PC-9 (cell line): Measurements from ENCODE around the gene SHANK3. TPM values are rescaled to one million over a fixed set of nuclear protein-coding genes. Genes with fewer than 3 reads are reported as not detected.

Experiments used
- BruUV-seq: library from RNA; stranded (reverse); fragments of 400-500 nt; replicated peaks from 2 replicates; lab custom pipeline; 2021; lab: Mats Ljungman, UMichigan
- CTCF ChIA-PET: fragments of 300-600 bp; sonication (Branson Sonifier 250); formaldehyde crosslinking; loops from one replicate; lab custom pipeline; 2022; ENCODE audit warnings: antibody characterized with exemption; lab: Charles Lee
- POLR2A ChIA-PET: fragments of 300-600 bp; sonication (Branson Sonifier 250); formaldehyde crosslinking; loops from one replicate; lab custom pipeline; 2022; ENCODE audit warnings: antibody characterized with exemption; ENCODE audit not compliant: unreplicated experiment; lab: Charles Lee
- DNase-seq, 2 experiments: peaks; one replicate each; pipeline versions ENCODE4 v3.0.0 to v3.0.0-alpha.2; 2015 to 2022; ENCODE audit warnings: mixed read lengths in 1 of 2
- H2AFZ ChIP-seq: fragments of 200-600 bp; sonication (generic); 2 replicates; pipeline ENCODE4 v1.8.1; 2017; ENCODE audit warnings: antibody characterized with exemption
- H3F3A ChIP-seq: fragments of 200-600 bp; sonication (generic); 2 replicates; pipeline ENCODE4 v1.8.1; 2017; ENCODE audit warnings: antibody characterized with exemption, mild to moderate bottlenecking, low read depth; ENCODE audit not compliant: insufficient read depth
- H3K27ac ChIP-seq: fragments of 200-600 bp; sonication (generic); 2 replicates; pipeline ENCODE4 v1.6.1; 2016; ENCODE audit warnings: mixed run types
- H3K27me3 ChIP-seq: fragments of 200-600 bp; sonication (generic); 2 replicates; pipeline ENCODE4 v1.6.1; 2016; ENCODE audit warnings: low read depth, mixed run types; ENCODE audit not compliant: insufficient read depth
- H3K36me3 ChIP-seq: fragments of 200-600 bp; sonication (generic); 2 replicates; pipeline ENCODE4 v1.6.1; 2016; ENCODE audit warnings: low read depth, mixed run types
- H3K4me1 ChIP-seq: fragments of 200-600 bp; sonication (generic); replicated peaks from 2 replicates; pipeline ENCODE4 v1.6.1; 2016; ENCODE audit warnings: mixed run types; ENCODE audit not compliant: insufficient read depth
- H3K4me2 ChIP-seq: fragments of 200-600 bp; sonication (generic); 2 replicates; pipeline ENCODE4 v1.6.1; 2017; ENCODE audit warnings: mixed run types
- H3K4me3 ChIP-seq: fragments of 200-600 bp; sonication (generic); 2 replicates; pipeline ENCODE4 v1.6.1; 2016; ENCODE audit warnings: mixed run types
- H3K79me2 ChIP-seq: fragments of 200-600 bp; sonication (generic); 2 replicates; pipeline ENCODE4 v1.6.1; 2017; ENCODE audit warnings: low read depth, mixed run types
- H3K9me2 ChIP-seq: fragments of 200-600 bp; sonication (generic); 2 replicates; pipeline ENCODE4 v1.8.1; 2017; ENCODE audit warnings: mild to moderate bottlenecking; ENCODE audit not compliant: insufficient read depth
- H3K9me3 ChIP-seq: fragments of 200-600 bp; sonication (generic); 2 replicates; pipeline ENCODE4 v1.8.1; 2016; ENCODE audit warnings: low read depth; ENCODE audit not compliant: insufficient read depth
- H4K20me1 ChIP-seq: fragments of 200-600 bp; sonication (generic); 2 replicates; pipeline ENCODE4 v1.8.1; 2017; ENCODE audit not compliant: insufficient read depth
- EZH2 ChIP-seq: fragments of 200-600 bp; sonication (generic); IDR thresholded peaks from 2 replicates; pipeline ENCODE4 v1.8.0; 2017; ENCODE audit warnings: antibody characterized with exemption, low read depth
- intact Hi-C: fragments of 100-400 bp; cut with micrococcal nuclease; formaldehyde crosslinking; loops from one replicate; pipeline ENCODE4 v1.10.0; 2022; ENCODE audit not compliant: unreplicated experiment
- total RNA-seq: library from RNA; stranded (reverse); gene quantifications from 2 replicates; pipeline ENCODE4 v1.2.3, GENCODE V29; 2021
- TF ChIP-seq, protein P1 (sequence below): fragments of 200-600 bp; sonication (generic); conservative IDR thresholded peaks from 2 replicates; pipeline ENCODE4 v1.6.1; 2017; ENCODE audit warnings: mixed run types, antibody characterized with exemption, mild to moderate bottlenecking, moderate library complexity

Gene SHANK3
- total RNA-seq, 1 experiment from 2014 or later, result 5.8 TPM

DNA sequence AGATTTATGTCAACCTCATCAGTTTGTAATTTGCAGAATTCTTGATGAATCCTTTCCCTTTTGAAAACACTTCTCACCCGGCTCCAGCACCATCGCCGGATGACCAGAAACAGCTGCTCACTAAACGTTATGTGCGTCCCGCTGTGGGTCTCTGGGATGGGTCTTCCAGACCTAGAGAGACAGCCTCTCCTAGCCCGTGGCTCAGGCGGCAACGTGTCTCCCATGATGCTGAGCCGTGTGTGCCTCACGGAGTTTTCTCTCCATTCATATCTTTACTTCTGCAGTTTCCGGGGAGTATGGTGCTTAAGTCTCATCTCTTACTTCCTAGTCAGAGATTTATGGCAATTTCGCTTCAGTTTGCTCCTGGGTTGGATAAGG is 40.4 kb downstream of the SHANK3 start:
- H3K27me3 ChIP-seq, result no peaks in the 10 kb centered on the region
- H3K9me2 ChIP-seq, result no peaks in the 10 kb centered on the region
- no peak overlapping the region for H3K4me2 ChIP-seq
- DNase-seq, result no peak
- TF ChIP-seq, protein P1, sequence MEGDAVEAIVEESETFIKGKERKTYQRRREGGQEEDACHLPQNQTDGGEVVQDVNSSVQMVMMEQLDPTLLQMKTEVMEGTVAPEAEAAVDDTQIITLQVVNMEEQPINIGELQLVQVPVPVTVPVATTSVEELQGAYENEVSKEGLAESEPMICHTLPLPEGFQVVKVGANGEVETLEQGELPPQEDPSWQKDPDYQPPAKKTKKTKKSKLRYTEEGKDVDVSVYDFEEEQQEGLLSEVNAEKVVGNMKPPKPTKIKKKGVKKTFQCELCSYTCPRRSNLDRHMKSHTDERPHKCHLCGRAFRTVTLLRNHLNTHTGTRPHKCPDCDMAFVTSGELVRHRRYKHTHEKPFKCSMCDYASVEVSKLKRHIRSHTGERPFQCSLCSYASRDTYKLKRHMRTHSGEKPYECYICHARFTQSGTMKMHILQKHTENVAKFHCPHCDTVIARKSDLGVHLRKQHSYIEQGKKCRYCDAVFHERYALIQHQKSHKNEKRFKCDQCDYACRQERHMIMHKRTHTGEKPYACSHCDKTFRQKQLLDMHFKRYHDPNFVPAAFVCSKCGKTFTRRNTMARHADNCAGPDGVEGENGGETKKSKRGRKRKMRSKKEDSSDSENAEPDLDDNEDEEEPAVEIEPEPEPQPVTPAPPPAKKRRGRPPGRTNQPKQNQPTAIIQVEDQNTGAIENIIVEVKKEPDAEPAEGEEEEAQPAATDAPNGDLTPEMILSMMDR, result no peak
- TF ChIP-seq EZH2, result no peak
- H4K20me1 ChIP-seq, result no peaks in the 10 kb centered on the region
- POLR2A ChIA-PET, result no interaction called here
- no peaks in the 10 kb centered on the region for H3F3A ChIP-seq
- CTCF ChIA-PET, result no interaction called here
- H3K36me3 ChIP-seq, result no peaks in the 10 kb centered on the region
- no peak overlapping the region for H3K27ac ChIP-seq
- no peaks in the 10 kb centered on the region for H3K79me2 ChIP-seq
- intact Hi-C loops, result no loop called here
- BruUV-seq, result no TSS peak
- no peak overlapping the region for H3K4me3 ChIP-seq
- H2AFZ ChIP-seq, result no peak overlapping the region
- no peaks in the 10 kb centered on the region for H3K4me1 ChIP-seq
- H3K9me3 ChIP-seq, result no peaks in the 10 kb centered on the region

DNA sequence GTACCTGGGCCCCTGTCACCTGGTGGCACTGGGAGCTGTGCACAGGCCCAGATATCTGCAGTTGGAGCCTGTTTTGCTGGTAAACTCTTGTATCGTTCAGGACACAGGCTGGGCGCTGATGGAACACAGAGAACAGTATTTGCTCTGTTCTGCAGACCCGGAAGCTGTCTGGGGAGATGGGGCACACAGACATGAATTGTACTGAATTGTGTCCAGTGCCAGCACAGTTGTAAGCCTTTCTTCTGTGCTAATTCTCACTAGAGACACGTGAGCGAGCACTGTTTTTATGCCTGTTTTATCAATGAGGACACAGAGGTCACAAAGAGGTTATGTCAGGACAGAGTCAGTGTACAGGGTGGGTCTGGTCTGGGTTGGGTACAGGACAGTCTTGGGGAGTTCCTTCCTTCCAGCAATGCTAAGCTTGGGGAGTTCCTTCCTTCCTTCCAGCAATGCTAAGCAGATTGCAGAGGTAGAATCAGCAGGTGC is 41.0 kb downstream of the SHANK3 start:
- Histone ChIP-seq H3K27me3 (no peaks in the 10 kb centered on the region), H3K4me2 (no peak overlapping the region), H3K4me3 (no peak overlapping the region), H3F3A (no peaks in the 10 kb centered on the region), H3K9me2 (no peaks in the 10 kb centered on the region), H3K27ac (no peak overlapping the region), H3K9me3 (no peaks in the 10 kb centered on the region), H2AFZ (no peak overlapping the region), H3K4me1 (no peaks in the 10 kb centered on the region), H3K36me3 (no peaks in the 10 kb centered on the region), H3K79me2 (no peaks in the 10 kb centered on the region), H4K20me1 (no peaks in the 10 kb centered on the region)
- TF ChIP-seq, protein P1, result no peak
- TF ChIP-seq EZH2, result no peak
- BruUV-seq, result no TSS peak
- CTCF ChIA-PET, result no interaction called here
- DNase-seq, result no peak
- POLR2A ChIA-PET, result no interaction called here
- intact Hi-C loops, result no loop called here

DNA sequence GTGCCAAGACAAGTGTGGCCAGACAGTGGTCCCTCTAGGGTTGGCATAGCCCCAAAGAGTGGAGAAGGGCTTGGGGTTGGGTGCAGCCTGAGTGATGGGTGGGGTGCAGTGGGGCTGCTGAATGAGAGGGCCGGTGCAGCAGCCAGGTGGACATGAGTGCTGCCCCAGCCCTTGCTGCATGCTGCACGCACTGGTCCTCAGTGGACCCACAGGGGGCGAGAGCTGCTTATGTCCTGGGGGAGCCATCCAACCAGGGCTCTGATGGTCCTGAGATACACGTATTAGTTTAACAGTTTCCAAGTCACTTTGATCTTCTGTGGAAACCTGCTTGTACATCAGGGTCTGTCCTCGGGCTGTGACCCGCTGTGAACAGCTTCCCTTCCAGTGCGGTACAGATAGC is 41.5 kb downstream of the SHANK3 start:
- Histone ChIP-seq H2AFZ (no peak overlapping the region), H3K36me3 (no peaks in the 10 kb centered on the region), H3K4me3 (no peak overlapping the region), H3K27ac (no peak overlapping the region), H3K79me2 (no peaks in the 10 kb centered on the region), H3K27me3 (no peaks in the 10 kb centered on the region), H3K9me3 (no peaks in the 10 kb centered on the region), H3K4me2 (no peak overlapping the region), H3K9me2 (no peaks in the 10 kb centered on the region), H3F3A (no peaks in the 10 kb centered on the region), H3K4me1 (no peaks in the 10 kb centered on the region), H4K20me1 (no peaks in the 10 kb centered on the region)
- TF ChIP-seq EZH2, result no peak
- TF ChIP-seq, protein P1, result no peak
- CTCF ChIA-PET, result no interaction called here
- intact Hi-C loops, result no loop called here
- DNase-seq, result no peak
- POLR2A ChIA-PET, result no interaction called here
- no TSS peak for BruUV-seq
